Measurements from ENCODE around the gene EIF3L. TPM values are rescaled to one million over a fixed set of nuclear protein-coding genes. Genes with fewer than 3 reads are reported as not detected.

The EIF3L gene
- total RNA-seq, 2 experiments from 2014 or later: 632 to 670 TPM

DNA sequence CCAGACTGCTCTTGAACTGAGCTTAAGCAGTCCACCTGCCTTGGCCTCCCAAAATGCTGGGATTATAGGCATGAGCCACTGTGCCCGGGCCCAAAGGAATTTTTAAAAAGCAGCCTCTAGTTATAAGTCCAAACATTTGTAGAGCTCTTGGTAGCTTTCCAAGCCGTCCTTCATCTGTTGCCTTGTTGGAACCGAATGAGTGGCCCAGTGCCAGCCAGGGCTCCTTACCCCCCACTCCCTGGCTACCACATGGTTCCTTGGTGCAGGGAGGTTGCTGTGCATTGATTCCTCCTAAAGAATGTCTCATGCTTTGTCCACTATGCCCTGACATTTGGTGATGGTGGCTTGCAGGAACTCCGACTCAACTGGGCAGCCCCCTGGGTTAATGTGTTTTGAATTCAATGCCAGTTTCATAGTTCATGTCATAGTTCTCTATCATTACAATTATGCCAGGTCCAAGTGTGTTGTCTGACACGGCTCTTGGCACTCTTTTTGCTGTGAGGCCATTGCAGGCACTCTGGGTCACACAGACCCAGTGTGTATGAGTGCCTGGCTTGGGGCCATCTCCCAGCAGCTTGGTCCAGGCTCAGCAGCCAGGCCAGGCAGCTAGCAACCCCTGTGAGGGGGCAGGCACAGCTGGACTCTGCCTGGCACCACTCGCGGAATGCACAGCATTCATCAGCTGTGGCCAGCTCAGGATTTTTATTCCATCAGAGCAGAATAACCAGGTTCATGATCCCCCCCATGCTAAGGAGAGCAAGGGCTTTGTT is 43.5 kb downstream of the EIF3L start:
- intact Hi-C loops (cut with DNase I, micrococcal nuclease): no loop called here
- no peak for DNase-seq
- peaks cover 26% of the 10 kb centered on the region for H3K4me1 Mint-ChIP-seq
- no peaks in the 10 kb centered on the region for H3K27me3 Mint-ChIP-seq
- CTCF ChIA-PET: interaction anchor here (0.8 kb wide), 1 partner anchor 31 kb away, joined by 3 read pairs; no protein-coding TSS in a partner anchor
- POLR2A ChIA-PET: interaction anchor here (0.6 kb wide), 1 partner anchor 57 kb away, joined by 3 read pairs; no protein-coding TSS in a partner anchor
- no peak for ATAC-seq
- no peak overlapping the region for H3K4me3 Mint-ChIP-seq
- H3K36me3 Mint-ChIP-seq (ENCODE audit: low read depth): peaks cover 31% of the 10 kb centered on the region
- H3K9me3 Mint-ChIP-seq (ENCODE audit: low read depth): no peaks in the 10 kb centered on the region
- no peak overlapping the region for H3K27ac Mint-ChIP-seq

- POLR2A ChIA-PET: no interaction called here
- CTCF ChIA-PET: interaction anchor here (0.7 kb wide), 1 partner anchor 32 kb away, joined by 3 read pairs; no protein-coding TSS in a partner anchor
- Mint-ChIP-seq H3K9me3 (ENCODE audit: low read depth) (no peaks in the 10 kb centered on the region), H3K36me3 (ENCODE audit: low read depth) (peaks cover 23% of the 10 kb centered on the region), H3K4me1 (peaks cover 26% of the 10 kb centered on the region), H3K4me3 (no peak overlapping the region), H3K27me3 (no peaks in the 10 kb centered on the region), H3K27ac (peak overlapping the region; percentile 0)
- intact Hi-C loops (cut with DNase I, micrococcal nuclease): no loop called here
- DNase-seq (no peak), ATAC-seq (no peak)
Measured at GRCh38 chr22:37893583-37893983, 44.4 kb downstream of the EIF3L start.

- ChIA-PET CTCF (interaction anchor here (2.4 to 3.7 kb wide), 2 partner anchors 10 to 32 kb away, joined by 14 to 19 read pairs; partner anchors contain the start of gene MICALL1), POLR2A (no interaction called here)
- Mint-ChIP-seq H3K27me3 (no peaks in the 10 kb centered on the region), H3K27ac (peak overlapping the region; percentile 65), H3K4me1 (peaks cover 26% of the 10 kb centered on the region), H3K4me3 (no peak overlapping the region), H3K36me3 (ENCODE audit: low read depth) (peaks cover 11% of the 10 kb centered on the region), H3K9me3 (ENCODE audit: low read depth) (no peaks in the 10 kb centered on the region)
- DNase-seq (no peak), ATAC-seq (no peak)
- intact Hi-C loops (cut with DNase I, micrococcal nuclease): no loop called here
Measured at GRCh38 chr22:37894939-37895670, 45.9 kb downstream of the EIF3L start.

- Mint-ChIP-seq H3K27me3 (no peaks in the 10 kb centered on the region), H3K27ac (peak overlapping the region; percentile 89), H3K9me3 (ENCODE audit: low read depth) (no peaks in the 10 kb centered on the region), H3K4me1 (peaks cover 26% of the 10 kb centered on the region), H3K36me3 (ENCODE audit: low read depth) (peaks cover 9% of the 10 kb centered on the region), H3K4me3 (no peak overlapping the region)
- ChIA-PET POLR2A (interaction anchor here (0.5 to 1.4 kb wide), 5 partner anchors 10 to 57 kb away, joined by 3 to 6 read pairs (median 3); partner anchors contain the start of genes C22orf23, MICALL1 and POLR2F), CTCF (interaction anchor here (0.7 to 3.7 kb wide), 7 partner anchors 9 to 811 kb away, joined by 3 to 19 read pairs (median 6); partner anchors contain the start of gene MICALL1)
- intact Hi-C loops (cut with DNase I, micrococcal nuclease): no loop called here
- ATAC-seq (peak; percentile 97), DNase-seq (peak; percentile 65)
Measured at GRCh38 chr22:37896181-37896592, 47.0 kb downstream of the EIF3L start.

- ATAC-seq (no peak), DNase-seq (no peak)
- Mint-ChIP-seq H3K4me1 (peaks cover 26% of the 10 kb centered on the region), H3K4me3 (no peak overlapping the region), H3K9me3 (ENCODE audit: low read depth) (no peaks in the 10 kb centered on the region), H3K27ac (peak overlapping the region; percentile 89), H3K27me3 (no peaks in the 10 kb centered on the region), H3K36me3 (ENCODE audit: low read depth) (peaks cover 2% of the 10 kb centered on the region)
- intact Hi-C loops (cut with DNase I, micrococcal nuclease): no loop called here
- ChIA-PET CTCF (interaction anchor here (0.5 to 3.7 kb wide), 13 partner anchors 9 to 810 kb away, joined by 3 to 19 read pairs (median 4); partner anchors contain the start of gene MICALL1), POLR2A (interaction anchor here (0.5 to 1.4 kb wide), 4 partner anchors 56 to 87 kb away, joined by 3 to 6 read pairs (median 4); partner anchors contain the start of genes C22orf23 and POLR2F)
Measured at GRCh38 chr22:37896939-37897338, 47.7 kb downstream of the EIF3L start.

- Mint-ChIP-seq H3K36me3 (ENCODE audit: low read depth) (no peaks in the 10 kb centered on the region), H3K4me3 (no peak overlapping the region), H3K4me1 (peaks cover 26% of the 10 kb centered on the region), H3K27ac (peak overlapping the region; percentile 30), H3K27me3 (no peaks in the 10 kb centered on the region), H3K9me3 (ENCODE audit: low read depth) (no peaks in the 10 kb centered on the region)
- intact Hi-C loops (cut with DNase I, micrococcal nuclease): no loop called here
- ATAC-seq (no peak), DNase-seq (no peak)
- ChIA-PET POLR2A (interaction anchor here (0.5 to 0.6 kb wide), 2 partner anchors 57 to 60 kb away, joined by 4 read pairs; no protein-coding TSS in a partner anchor), CTCF (interaction anchor here (0.5 to 3.7 kb wide), 10 partner anchors 8 to 727 kb away, joined by 3 to 19 read pairs (median 4); partner anchors contain the start of gene MICALL1)
Measured at GRCh38 chr22:37897807-37898206, 48.6 kb downstream of the EIF3L start.

- H3K27me3 Mint-ChIP-seq: no peaks in the 10 kb centered on the region
- intact Hi-C loops (cut with DNase I, micrococcal nuclease): no loop called here
- ChIA-PET CTCF (interaction anchor here (0.7 to 3.7 kb wide), 2 partner anchors 17 to 36 kb away, joined by 3 to 19 read pairs; no protein-coding TSS in a partner anchor), POLR2A (no interaction called here)
- ATAC-seq: no peak
- H3K4me3 Mint-ChIP-seq: no peak overlapping the region
- no peak for DNase-seq
- H3K27ac Mint-ChIP-seq: no peak overlapping the region
- H3K9me3 Mint-ChIP-seq (ENCODE audit: low read depth): no peaks in the 10 kb centered on the region
- H3K36me3 Mint-ChIP-seq (ENCODE audit: low read depth): no peaks in the 10 kb centered on the region
- peaks cover 26% of the 10 kb centered on the region for H3K4me1 Mint-ChIP-seq
Measured at GRCh38 chr22:37898441-37899181, 49.4 kb downstream of the EIF3L start.

DNA sequence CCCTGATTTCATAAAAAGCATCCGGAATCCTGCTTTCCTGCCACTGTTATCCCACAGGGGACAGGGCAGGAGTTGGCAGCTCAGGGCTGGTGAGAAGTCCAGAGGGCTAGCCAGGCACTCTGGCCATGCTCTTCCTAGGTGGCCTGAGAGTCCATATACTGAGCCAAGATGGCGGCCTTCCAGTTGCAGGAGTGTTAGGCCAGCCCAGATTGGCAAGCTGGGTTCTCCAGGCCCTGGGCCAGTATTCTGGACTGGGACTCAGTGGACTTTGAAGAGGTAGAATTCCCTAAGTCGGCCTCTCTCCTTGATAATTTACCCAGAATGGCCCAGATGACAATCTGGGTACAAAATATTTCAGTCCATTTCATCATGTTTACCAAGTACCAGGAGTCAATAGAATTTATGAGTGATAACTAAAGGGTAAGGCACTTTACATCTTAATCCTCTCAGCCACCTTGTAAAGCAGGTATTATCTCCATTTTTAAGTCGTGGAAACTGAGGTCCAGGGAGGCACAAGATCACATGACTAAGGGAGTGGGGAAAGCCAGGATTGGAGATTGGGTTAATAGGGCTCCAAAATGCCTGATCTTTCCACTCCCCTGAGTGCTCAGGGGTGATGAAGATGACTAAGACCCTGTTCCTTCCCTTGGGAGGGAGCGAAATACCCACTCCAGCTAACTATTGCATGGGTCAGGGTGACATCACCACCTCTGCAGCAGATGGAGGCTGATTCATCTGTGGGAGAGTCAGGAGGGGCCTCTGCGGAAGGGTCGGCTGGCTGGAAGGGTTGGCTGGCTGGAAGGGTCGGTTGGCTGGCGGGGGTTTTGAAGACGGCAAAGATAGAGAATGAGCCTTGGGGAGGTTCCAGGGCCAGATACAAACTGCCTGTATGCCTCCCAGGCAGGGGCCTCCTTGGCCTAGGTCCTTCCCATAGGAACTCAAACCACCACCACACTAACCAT is 55.6 kb downstream of the EIF3L start:
- H3K36me3 Mint-ChIP-seq (ENCODE audit: low read depth): no peaks in the 10 kb centered on the region
- peak overlapping the region; percentile 79 for H3K27ac Mint-ChIP-seq
- POLR2A ChIA-PET: interaction anchor here (0.7 kb wide), 1 partner anchor 42 kb away, joined by 3 read pairs; no protein-coding TSS in a partner anchor
- peak overlapping the region; percentile 72 for H3K4me3 Mint-ChIP-seq
- peaks cover 21% of the 10 kb centered on the region for H3K4me1 Mint-ChIP-seq
- H3K27me3 Mint-ChIP-seq: no peaks in the 10 kb centered on the region
- DNase-seq: peak; percentile 50
- peak; percentile 37 for ATAC-seq
- H3K9me3 Mint-ChIP-seq (ENCODE audit: low read depth): no peaks in the 10 kb centered on the region
- intact Hi-C loops (cut with DNase I, micrococcal nuclease): loop anchor here (1.0 to 5.0 kb wide), 2 partner anchors 47 to 56 kb away; partner anchors contain the start of genes C22orf23 (in 1 of the 2), EIF3L (in 1 of the 2) and POLR2F (in 1 of the 2)
- CTCF ChIA-PET: interaction anchor here (1.0 to 2.1 kb wide), 2 partner anchors 8 to 19 kb away, joined by 3 to 14 read pairs; no protein-coding TSS in a partner anchor

DNA sequence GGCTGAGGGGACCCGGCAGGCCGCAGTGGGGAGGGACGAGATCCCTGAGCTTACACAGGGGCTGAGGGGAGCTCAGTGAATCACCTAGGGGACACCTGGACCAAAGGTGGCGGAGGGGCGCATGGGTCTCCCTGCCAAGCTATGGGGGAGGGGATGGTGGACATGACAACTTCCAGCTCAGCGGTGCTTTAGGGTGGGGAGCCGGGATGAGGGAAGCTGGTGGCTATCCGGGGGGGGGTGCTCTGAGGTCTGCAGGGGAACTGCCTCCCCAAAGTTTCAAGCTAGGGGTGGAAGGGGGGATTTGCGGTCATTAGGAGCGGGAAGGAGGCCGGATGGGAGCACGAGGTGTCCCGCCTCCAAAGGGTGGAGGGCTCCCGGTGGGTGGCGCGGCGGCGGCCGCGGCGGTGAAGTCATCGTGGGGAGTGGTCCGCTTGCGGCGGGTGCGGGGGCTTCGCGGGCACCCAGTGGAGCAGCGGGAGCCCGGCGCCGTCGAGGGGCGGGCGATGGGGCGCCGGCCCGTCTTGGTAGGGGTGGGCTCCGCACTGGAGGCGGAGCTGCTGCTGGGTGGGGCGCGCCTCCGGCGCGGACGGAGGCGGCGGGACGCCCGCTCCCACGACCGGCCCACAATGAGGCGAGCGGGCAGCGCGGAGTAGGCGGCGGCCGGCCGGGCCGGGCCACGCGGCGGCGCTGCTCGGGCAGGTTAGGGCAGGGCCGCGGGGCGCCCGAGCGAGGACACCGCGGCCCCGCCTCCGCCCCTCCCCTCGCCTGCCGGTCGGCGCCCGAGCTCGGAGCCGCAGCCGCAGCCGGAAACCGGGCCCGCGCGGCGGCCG is 56.5 kb downstream of the EIF3L start, which contains the start of gene MICALL1:
Gene MICALL1, plus strand, starts transcription at position 764 of the 830 bp plus-strand sequence. CDS start 126 bp downstream, outside the sequence.
- POLR2A ChIA-PET: interaction anchor here (0.7 to 1.0 kb wide), 3 partner anchors 9 to 59 kb away, joined by 3 read pairs; no protein-coding TSS in a partner anchor
- H3K4me3 Mint-ChIP-seq: peak within 1 kb of the TSS; percentile 72
- no peaks in the 10 kb centered on the region for H3K27me3 Mint-ChIP-seq
- DNase-seq (peak; percentile 80), ATAC-seq (peak; percentile 86)
- no peaks in the 10 kb centered on the region for H3K9me3 Mint-ChIP-seq (ENCODE audit: low read depth)
- H3K27ac Mint-ChIP-seq: peak within 1 kb of the TSS; percentile 79
- no peaks in the 10 kb centered on the region for H3K36me3 Mint-ChIP-seq (ENCODE audit: low read depth)
- intact Hi-C loops (cut with DNase I, micrococcal nuclease): loop anchor here (1.0 to 5.0 kb wide), 9 partner anchors 29 to 665 kb away; partner anchors contain the start of genes C22orf23 (in 2 of the 2), POLR2F (in 2 of the 2), ANKRD54 (in 1 of the 2) and DMC1 (in 1 of the 2)
- CTCF ChIA-PET: interaction anchor here (0.6 to 2.1 kb wide), 10 partner anchors 9 to 404 kb away, joined by 3 to 14 read pairs (median 4); partner anchors contain the start of gene GCAT
- peaks cover 21% of the 10 kb centered on the region for H3K4me1 Mint-ChIP-seq
